NCI-H1436 treated with DMSO at 0.1 percent for 48 hours (cell line): ENCODE data around the gene TTLL10.

ENCODE experiments used
- DNase-seq: peaks from one replicate; lab custom pipeline; 2025; lab: John Stamatoyannopoulos, UW

The TTLL10 gene

DNA sequence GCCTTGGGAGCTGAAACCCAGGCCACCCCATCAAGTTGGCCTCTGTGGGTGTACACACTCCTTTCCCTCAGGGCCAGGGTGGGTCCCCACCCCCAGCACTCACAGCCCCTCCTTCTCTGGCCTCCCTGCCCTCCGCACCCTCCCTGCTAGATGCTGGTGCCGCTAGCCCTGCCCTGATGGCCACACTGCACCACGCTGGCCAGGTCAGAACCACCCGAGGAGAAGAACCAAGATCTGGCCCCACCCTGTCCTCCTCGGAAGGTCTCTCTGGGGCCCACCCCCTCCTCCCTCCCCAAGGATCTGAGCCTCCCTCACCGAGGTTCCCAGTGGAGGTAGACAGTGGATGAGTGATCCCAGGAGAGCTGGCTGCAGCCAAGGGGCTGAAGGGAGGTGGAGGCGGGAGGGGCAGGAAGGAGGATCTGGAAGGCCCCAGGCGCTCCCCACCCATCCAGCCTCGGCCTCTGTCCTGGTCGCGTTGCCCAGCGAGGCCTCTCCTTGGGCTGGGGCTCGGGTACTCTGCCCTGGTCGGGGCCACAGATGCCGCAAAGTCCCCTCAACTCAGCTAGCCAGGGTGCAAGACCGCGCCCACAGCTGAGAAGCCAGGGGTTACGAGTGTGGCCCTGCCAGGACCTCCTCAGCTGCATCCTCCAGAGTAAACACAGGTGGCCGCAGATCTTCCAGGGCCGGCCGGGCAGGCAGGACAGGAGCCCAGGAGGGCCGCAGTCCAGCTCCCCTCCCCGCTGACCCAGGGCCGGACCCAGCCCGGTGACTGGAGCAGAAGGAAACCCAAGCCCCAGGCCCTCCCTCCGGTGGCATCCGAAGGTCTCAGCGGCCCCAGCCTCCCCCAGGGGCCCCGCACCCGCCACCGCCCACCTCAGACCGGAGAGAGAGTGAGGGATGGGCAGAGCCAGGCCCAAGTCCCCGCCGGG is 63.5 kb downstream of the TTLL10 start:
- DNase-seq: no peak

- DNase-seq: no peak
Observed at GRCh38 chr1:1237874-1238701, 64.4 kb downstream of the TTLL10 start.

DNA sequence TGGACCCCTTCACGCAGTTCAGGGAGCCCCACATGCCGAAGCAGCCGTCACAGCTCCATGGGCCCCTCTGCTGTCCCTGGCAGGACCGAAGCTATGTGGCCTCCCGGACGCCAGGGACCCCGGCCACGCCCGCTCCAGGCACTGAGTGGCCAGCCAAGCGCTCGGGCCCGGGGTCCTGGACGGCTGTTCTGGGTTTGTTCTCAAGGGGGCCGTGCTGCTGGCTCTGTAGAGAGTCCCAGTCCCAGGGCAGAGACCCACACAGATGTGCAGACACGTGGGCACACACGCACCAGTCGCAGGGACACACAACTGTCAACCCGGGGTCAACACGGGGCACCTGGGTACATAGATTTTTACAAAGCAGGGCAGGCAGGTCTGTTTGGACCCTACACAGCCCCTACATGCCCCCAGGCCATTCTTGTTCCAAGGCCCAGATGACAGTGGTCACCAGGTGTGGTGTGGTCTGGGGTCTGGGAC is 65.1 kb downstream of the TTLL10 start:
- no peak for DNase-seq

DNA sequence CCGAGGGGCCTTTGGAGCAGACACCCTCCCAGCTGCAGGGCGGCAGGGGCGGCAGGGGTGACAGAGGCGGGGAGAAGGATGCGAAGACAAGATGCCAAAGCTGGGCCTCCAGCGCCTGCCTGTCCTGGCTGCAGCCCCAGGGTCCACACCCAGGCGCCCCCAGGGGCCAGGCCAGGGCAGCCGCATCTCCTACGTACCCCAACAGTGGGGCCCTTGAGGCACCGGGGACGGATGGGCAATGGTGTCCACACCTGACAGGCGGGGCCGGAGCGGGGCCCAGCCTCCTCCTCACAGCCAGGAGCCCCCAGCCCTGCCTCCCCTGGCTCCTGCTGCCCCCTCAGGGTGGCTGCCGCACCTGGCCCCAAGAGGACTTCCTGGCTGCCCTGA is 65.5 kb downstream of the TTLL10 start:
- no peak for DNase-seq

- no peak for DNase-seq
Observed at GRCh38 chr1:1239614-1240347, 66.1 kb downstream of the TTLL10 start.

DNA sequence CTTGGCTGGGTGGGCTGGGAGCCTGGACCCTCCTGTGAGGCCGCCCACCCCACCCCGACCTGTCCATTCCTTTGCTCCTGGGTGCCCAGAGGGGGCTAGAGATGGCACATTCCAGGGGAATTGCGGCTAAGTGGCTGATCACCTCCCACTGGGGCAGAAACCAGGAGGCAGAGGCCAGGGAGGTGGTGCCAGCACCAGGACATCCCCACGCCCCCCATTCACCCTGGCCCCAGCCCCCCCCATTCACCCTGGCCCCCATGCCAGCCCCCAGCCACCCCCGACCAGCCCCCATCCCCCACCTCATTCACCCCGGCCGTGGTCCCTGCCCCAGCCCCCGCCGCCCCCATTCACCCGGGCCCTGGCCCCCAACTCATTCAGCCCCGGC is 66.7 kb downstream of the TTLL10 start:
- no peak for DNase-seq

DNA sequence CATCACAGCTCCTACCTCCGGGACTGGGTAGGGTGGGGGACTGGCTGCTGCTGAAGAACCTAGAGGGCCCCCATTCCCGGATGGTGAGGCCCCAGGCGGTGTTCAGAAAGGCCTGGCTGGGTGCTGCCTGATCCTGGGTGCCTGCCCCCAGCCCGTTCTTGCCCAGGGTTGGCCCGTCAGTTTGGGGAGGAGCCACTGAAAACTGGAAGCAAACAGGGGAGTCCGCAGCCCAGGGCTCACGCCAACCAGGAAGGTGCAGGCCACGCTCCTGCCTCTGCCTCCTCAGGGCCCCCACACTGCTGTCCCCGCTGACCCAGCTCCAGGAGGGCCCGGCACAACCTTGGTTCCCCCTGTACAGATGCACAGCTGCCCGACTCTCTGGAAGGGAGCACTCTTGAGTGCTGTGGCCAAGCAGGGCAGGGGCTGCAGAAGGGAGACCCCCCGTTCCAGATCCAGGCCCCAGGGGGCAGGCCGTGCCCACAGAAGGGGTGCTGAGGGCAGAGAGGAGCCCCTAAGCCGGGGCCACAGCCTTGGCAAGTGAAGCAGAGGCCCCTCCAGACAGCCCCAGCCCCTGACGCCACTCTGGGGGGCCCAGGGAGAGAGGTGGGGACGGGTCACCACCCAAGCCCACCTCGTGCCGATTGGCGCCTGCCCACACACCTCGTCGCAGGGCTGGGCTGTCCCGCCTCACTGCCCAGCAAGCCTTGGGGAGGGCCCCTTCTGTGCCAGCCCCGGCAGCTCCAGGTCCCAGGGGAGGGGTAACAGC is 67.3 kb downstream of the TTLL10 start:
- no peak for DNase-seq

- DNase-seq: no peak
Observed at GRCh38 chr1:1241588-1242219, 68.0 kb downstream of the TTLL10 start.

DNA sequence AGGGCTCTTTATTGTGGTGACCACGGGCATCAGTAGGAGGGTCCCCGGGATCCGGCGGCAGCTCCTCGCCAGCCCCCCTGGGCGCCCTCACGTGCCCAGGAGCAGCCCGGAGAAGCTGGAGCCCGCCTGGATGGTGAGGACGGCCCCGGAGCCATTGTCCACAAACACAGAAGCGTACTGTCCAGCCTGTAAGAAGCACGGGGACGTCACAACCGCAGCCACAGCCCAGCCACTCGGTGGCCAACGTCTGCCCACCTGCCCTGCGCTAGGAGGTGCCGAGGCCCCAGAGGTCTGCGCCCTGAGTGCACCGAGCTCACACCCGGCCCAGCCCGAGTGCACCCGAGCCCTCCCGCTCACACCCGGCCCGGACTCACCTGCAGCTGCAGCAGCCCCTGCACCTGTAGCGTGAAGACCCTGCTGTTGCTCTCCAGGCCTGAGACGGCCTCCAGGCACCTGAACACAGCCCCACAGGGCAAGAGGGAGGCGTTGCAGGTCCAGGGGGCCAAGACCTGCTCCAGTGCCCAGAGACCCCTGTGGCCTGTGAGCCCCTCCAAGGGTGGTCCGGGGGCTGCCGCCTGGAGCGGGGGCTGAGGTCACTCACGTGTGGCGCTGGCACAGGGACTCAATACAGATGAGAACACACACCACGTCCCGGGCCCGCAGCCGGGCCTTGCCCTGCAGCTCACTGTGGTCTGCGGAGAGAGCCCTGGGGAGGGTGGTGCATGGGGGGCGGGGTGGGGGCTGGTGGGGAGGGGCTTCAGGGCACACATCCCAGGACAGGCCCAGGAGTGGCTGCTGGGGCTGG is 69.0 kb downstream of the TTLL10 start:
- no peak for DNase-seq

GRCh38 chr1:1243266-1243660 is 69.6 kb downstream of the TTLL10 start:
- no peak for DNase-seq

DNA sequence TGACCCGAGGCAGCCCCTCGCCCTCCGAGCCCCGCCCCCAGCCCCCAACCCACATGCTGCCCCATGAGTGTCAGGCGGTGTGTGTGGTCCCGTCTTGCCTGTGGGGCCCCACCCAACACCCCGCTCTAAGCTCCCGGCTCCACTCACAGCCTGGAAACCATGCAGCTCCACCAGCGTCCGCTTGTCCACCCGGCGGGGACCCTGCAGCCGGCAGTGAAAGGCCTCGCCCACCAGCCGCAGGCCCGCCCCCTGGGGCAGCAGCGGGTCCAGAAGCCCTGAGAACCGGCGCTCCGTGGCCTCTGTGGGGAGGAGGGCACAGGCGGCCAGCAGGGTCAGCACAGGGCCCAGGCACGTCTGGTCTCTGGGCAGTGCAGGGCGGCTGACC is 70.1 kb downstream of the TTLL10 start:
- no peak for DNase-seq

GRCh38 chr1:1244192-1244811 is 70.6 kb downstream of the TTLL10 start:
- no peak for DNase-seq

- DNase-seq: no peak
Observed at GRCh38 chr1:1245178-1245816, 71.6 kb downstream of the TTLL10 start.

DNA sequence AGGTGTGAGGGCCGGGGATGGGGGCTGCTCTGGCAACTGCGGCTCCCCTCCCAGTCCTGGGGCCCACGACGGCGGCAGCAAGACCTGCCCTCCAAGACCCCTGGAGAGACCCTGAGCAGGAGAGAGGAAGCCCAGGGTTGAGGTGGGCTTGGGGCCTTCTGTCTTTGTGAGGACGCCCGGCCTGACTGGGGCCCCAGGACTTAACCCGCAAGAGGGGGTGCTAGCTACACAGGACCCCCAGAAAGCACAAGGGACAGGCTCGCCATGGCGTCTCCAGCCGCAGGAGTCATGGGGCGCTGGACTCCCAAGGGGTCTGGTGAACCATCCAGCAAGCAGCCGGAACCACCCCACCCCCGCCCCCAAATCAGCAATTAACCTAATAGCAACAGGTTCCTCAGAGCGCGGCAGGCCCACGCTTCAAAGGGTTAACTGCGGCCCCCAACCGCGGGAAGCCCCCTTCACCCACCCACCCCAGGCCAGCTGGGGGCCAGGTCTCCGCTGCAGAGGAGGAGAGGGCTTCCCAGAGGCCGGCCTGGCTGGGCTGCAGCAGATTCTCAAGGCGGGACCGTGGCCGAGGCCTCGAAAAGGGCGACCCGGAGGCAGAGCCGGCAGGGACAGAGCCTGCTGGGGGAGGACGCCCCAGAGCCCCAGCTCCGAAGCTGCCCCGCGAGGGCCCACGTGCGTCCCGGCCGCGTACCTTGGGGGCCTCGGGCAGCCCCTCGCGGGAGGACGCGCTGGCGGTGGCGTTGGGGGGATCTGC is 72.3 kb downstream of the TTLL10 start:
- no peak for DNase-seq

DNA sequence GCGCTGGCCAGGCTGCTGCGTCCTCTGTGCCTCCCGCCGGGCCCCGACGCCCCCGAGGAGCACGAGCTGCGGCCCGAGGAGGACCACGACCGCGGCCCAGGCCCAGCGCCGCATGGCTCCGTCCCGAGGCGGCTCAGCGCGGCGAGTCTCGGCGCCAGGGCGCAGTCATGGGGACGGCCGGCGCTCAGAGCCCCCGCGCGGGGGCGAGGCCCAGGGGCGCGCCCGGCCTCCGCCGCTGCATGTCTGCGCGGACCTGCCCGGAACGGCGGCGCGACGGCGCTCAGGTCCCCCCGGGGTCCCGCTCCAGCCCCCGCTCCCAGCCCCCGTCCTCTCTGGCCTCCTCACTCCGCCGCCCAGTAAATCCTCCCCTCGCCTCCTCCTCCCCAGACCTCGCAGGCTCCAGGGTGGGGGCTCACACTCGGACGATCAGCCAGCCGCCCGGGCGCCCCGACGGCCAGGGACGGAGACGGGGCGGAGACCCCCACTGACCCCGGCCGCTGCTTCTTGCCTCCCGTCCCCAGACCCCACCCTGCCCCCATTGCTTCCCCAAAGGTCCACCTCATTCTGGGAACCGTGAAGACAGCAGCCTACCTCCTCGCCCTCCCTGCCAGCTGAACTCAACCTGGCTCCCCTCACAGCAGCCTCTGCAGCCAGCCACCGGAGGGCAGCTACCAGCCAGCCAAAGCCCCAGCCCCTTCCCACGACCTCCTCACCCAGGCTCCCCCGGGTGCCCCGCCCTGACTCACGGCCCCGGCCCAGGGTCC is 73.1 kb downstream of the TTLL10 start, which contains the start of gene C1QTNF12:
TSS of gene C1QTNF12 (minus strand) at position 146 of the 764 bp plus-strand sequence. CDS start at position 114, 32 bp downstream.
- no peak for DNase-seq

GRCh38 chr1:1247341-1247913 is 73.7 kb downstream of the TTLL10 start:
- no peak for DNase-seq
